CD4-positive, alpha-beta T cell (primary cell): ENCODE results near the gene PLEKHM2. TPM values are rescaled to one million over a fixed set of nuclear protein-coding genes. Genes with fewer than 3 reads are reported as not detected.

Experiments used
- ATAC-seq: fragments of 200-7000 bp; cut with Tn5 transposase; one replicate; pipeline ENCODE4 v1.10.0; 2022; ENCODE audit warnings: mild to moderate bottlenecking; ENCODE audit not compliant: poor library complexity
- CTCF ChIA-PET: fragments of 350-600 bp; sonication (Branson Sonifier 250); formaldehyde crosslinking; loops from one replicate; lab custom pipeline; 2021; ENCODE audit warnings: antibody characterized with exemption, inconsistent platforms; lab: Charles Lee
- POLR2A ChIA-PET: fragments of 350-600 bp; sonication (Branson Sonifier 250); formaldehyde crosslinking; loops from one replicate; lab custom pipeline; 2021; ENCODE audit warnings: antibody characterized with exemption, inconsistent platforms; lab: Charles Lee
- DNase-seq, 14 experiments: peaks; one replicate each; pipeline ENCODE4 v3.0.0-alpha.2; 2013 to 2020; ENCODE audit warnings: mixed read lengths in 2 of 14
- H3K27ac ChIP-seq, 2 donors: one replicate each; pipeline versions ENCODE4 v1.5.1 to v1.7.0; 2013; ENCODE audit warnings: low read length in 2 of 2, low read depth in 1 of 2, mild to moderate bottlenecking in 1 of 2
- H3K27me3 ChIP-seq, 2 experiments: 1 replicate in 1 of 2; 2 replicates in 1 of 2; pipeline versions ENCODE4 v1.6.1 to v1.7.0; 2013; ENCODE audit warnings: low read length in 2 of 2, control low read depth in 1 of 2, mild to moderate bottlenecking in 1 of 2, moderate library complexity in 1 of 2; ENCODE audit not compliant: insufficient read depth in 2 of 2, control insufficient read depth in 1 of 2
- H3K36me3 ChIP-seq: one replicate; pipeline ENCODE4 v1.6.1; 2013; ENCODE audit warnings: low read length, control low read depth; ENCODE audit not compliant: insufficient read depth
- H3K4me1 ChIP-seq: one replicate; pipeline ENCODE4 v1.6.1; 2013; ENCODE audit warnings: low read length, control low read depth; ENCODE audit not compliant: insufficient read depth
- H3K4me3 ChIP-seq: one replicate; pipeline ENCODE4 v1.5.1; 2013; ENCODE audit warnings: mild to moderate bottlenecking, low read length, moderate library complexity
- H3K9me3 ChIP-seq, 2 experiments: 1 replicate in 1 of 2; 2 replicates in 1 of 2; pipeline versions ENCODE4 v1.6.1 to v1.7.0; 2013; ENCODE audit warnings: low read length in 2 of 2, mild to moderate bottlenecking in 2 of 2, control low read depth in 1 of 2, moderate library complexity in 1 of 2; ENCODE audit not compliant: control insufficient read depth in 1 of 2, insufficient read depth in 1 of 2
- H3K27ac Mint-ChIP-seq: one replicate; pipeline ENCODE4 v1.8.0; 2020; ENCODE audit warnings: mixed read lengths
- H3K27me3 Mint-ChIP-seq: one replicate; pipeline ENCODE4 v1.8.0; 2021; ENCODE audit warnings: mixed read lengths
- H3K36me3 Mint-ChIP-seq: one replicate; pipeline ENCODE4 v1.8.0; 2021; ENCODE audit warnings: low read depth, mixed read lengths
- H3K4me1 Mint-ChIP-seq: one replicate; pipeline ENCODE4 v1.8.0; 2021; ENCODE audit warnings: low read depth, mixed read lengths
- H3K4me3 Mint-ChIP-seq: one replicate; pipeline ENCODE4 v1.8.0; 2020; ENCODE audit warnings: mild to moderate bottlenecking, mixed read lengths
- H3K9me3 Mint-ChIP-seq: one replicate; pipeline ENCODE4 v1.8.0; 2020; ENCODE audit warnings: mixed read lengths
- CTCF ChIP-seq: fragments of 200-600 bp; IDR thresholded peaks from one replicate; pipeline ENCODE4 v1.8.0; 2022; ENCODE audit warnings: antibody characterized with exemption, mild to moderate bottlenecking
- intact Hi-C, 2 experiments: fragments of 100-400 bp; cut with DNase I in 1 of 2; cut with micrococcal nuclease in 1 of 2; formaldehyde crosslinking; loops; one replicate each; pipeline versions ENCODE4 v1.15.1 to v1.9.0; 2023 to 2025; cut with DNase I, micrococcal nuclease
- total RNA-seq, 174 experiments: library from RNA in 2 of 174; stranded (reverse) in 2 of 174; gene quantifications; one replicate each; pipeline ENCODE4 v1.2.3 and lab custom pipeline; 2021 to 2026

The PLEKHM2 gene
- total RNA-seq, 2 experiments from 2014 or later, result 77.5 to 82.0 TPM

DNA sequence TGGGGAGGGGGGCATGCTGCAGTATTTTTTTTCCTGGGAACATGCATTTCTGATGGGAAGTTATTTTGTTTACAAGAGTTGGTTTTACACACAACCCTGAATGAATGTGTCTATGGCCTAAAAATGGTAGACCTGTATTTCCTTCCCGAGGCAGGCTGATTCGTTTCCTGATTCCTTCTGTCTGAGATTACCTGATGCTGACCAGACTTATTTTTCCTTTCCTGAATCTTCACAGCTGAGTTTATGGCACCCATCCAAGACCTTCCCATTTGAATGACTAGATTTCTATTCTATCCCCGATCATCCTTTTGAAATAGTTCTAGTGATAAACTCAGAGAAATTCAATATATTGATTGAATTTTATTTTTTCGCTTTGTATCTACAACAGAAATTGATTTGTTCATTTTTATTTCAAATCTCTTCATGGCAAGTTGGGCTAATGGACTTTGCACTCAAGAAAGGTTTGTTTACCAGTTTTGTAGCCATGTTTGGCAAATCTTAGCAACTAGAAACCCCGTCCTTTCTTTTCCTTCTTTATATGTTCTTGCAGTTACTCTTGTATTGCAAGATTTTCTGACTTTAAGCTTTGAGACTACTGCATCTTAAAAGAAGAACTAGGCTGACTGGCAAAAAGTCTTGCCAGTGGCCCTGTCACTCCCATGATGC, 15.9 kb upstream of the PLEKHM2 start:
- Mint-ChIP-seq H3K27me3 (no peaks in the 10 kb centered on the region), H3K4me3 (no peak overlapping the region), H3K27ac (no peak overlapping the region), H3K4me1 (no peaks in the 10 kb centered on the region), H3K36me3 (peaks cover 2% of the 10 kb centered on the region), H3K9me3 (no peaks in the 10 kb centered on the region)
- DNase-seq, result no peak
- POLR2A ChIA-PET, result no interaction called here
- Histone ChIP-seq H3K27me3 (no peaks in the 10 kb centered on the region), H3K4me3 (no peak overlapping the region), H3K9me3 (no peaks in the 10 kb centered on the region), H3K27ac (no peak overlapping the region), H3K36me3 (peaks cover 2% of the 10 kb centered on the region), H3K4me1 (no peaks in the 10 kb centered on the region)
- CTCF ChIA-PET, result no interaction called here
- ATAC-seq, result no peak
- TF ChIP-seq CTCF, result no peak
- intact Hi-C loops, result no loop called here

DNA sequence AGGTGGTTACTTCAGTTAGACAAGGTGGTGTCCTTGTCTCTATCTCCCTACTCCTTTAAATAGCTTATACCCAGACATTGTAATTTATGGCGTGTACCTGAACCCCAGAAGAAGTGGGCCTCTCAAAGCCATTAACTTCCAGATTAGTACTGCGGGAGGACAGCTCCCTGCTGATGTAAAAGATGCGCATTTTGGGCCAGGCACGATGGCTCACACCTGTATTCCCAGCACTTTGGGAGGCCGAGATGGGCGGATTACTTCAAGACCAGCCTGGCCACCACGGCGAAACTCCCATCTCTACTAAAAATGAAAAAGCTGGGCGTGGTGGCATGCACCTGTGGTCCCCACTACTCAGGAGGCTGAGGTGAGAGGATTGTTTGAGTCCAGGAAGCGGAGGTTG, 15.0 kb upstream of the PLEKHM2 start:
- no peaks in the 10 kb centered on the region for H3K4me1 Mint-ChIP-seq
- TF ChIP-seq CTCF, result no peak
- intact Hi-C loops, result no loop called here
- H3K9me3 ChIP-seq, result no peaks in the 10 kb centered on the region
- no peak overlapping the region for H3K27ac ChIP-seq
- H3K36me3 Mint-ChIP-seq, result no peaks in the 10 kb centered on the region
- DNase-seq (no peak), ATAC-seq (no peak)
- ChIA-PET POLR2A (no interaction called here), CTCF (no interaction called here)
- peaks cover 2% of the 10 kb centered on the region for H3K36me3 ChIP-seq
- no peaks in the 10 kb centered on the region for H3K27me3 Mint-ChIP-seq
- H3K27ac Mint-ChIP-seq, result no peak overlapping the region
- H3K4me1 ChIP-seq, result no peaks in the 10 kb centered on the region
- no peaks in the 10 kb centered on the region for H3K9me3 Mint-ChIP-seq
- H3K27me3 ChIP-seq, result no peaks in the 10 kb centered on the region
- H3K4me3 ChIP-seq, result no peak overlapping the region
- no peak overlapping the region for H3K4me3 Mint-ChIP-seq

DNA sequence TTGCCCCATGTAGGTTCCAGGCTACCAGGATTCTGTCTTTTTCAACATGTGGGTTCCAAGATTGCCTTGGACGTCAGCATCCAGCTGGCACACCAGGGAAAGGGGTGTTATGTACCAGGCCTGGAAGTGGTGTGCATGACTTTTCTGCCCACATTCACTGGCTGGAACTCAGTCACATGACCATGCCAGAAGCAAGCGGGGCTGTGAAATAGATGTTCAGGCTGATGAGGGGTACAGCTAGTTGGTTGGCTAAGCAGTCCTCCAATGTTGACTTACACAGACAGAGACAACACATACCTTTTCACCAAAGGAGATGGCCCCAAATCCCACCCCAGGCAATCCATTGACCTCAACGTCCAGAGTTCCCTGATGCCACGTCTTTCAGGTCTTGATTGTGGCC, 14.3 kb upstream of the PLEKHM2 start:
- TF ChIP-seq CTCF, result no peak
- H3K4me1 Mint-ChIP-seq, result no peaks in the 10 kb centered on the region
- DNase-seq, result no peak
- no peaks in the 10 kb centered on the region for H3K27me3 Mint-ChIP-seq
- no peak for ATAC-seq
- H3K9me3 Mint-ChIP-seq, result no peaks in the 10 kb centered on the region
- no peak overlapping the region for H3K4me3 Mint-ChIP-seq
- Histone ChIP-seq H3K4me1 (no peaks in the 10 kb centered on the region), H3K27me3 (no peaks in the 10 kb centered on the region), H3K9me3 (no peaks in the 10 kb centered on the region), H3K4me3 (no peak overlapping the region), H3K36me3 (no peaks in the 10 kb centered on the region), H3K27ac (no peak overlapping the region)
- no peak overlapping the region for H3K27ac Mint-ChIP-seq
- ChIA-PET CTCF (no interaction called here), POLR2A (no interaction called here)
- intact Hi-C loops, result no loop called here
- no peaks in the 10 kb centered on the region for H3K36me3 Mint-ChIP-seq
